GM20431 (cell line): Measurements from ENCODE around the gene ACBD3.
"Not testable (repeated sequence)": the region's sequence is repeated elsewhere in the genome, so short reads cannot be mapped to it uniquely, and the experiment has no call there.

Experiments used
- in situ Hi-C: fragments of 300-500 bp; cut with MseI, MboI; formaldehyde crosslinking; loops from one replicate; pipeline ENCODE4 v1.15.0; 2020; ENCODE audit warnings: low sequenced_read_pairs; ENCODE audit not compliant: unreplicated experiment

Gene ACBD3

GRCh38 chr1:226202666-226203065 is 16.1 kb upstream of the ACBD3 start:
- in situ Hi-C loops = not testable (repeated sequence)

- in situ Hi-C loops = no loop called here
Observed at GRCh38 chr1:226202246-226202645, 15.7 kb upstream of the ACBD3 start.

GRCh38 chr1:226201029-226201593 is 14.6 kb upstream of the ACBD3 start:
- in situ Hi-C loops = no loop called here

GRCh38 chr1:226199971-226200370 is 13.4 kb upstream of the ACBD3 start:
- in situ Hi-C loops = loop anchor here (10.0 kb wide), 1 partner anchor 75 kb away; no protein-coding TSS in a partner anchor

GRCh38 chr1:226195144-226195543 is 8.6 kb upstream of the ACBD3 start:
- in situ Hi-C loops = loop anchor here (10.0 kb wide), 1 partner anchor 70 kb away; no protein-coding TSS in a partner anchor

- in situ Hi-C loops = no loop called here
Observed at GRCh38 chr1:226187380-226187779, 839 bp upstream of the ACBD3 start.

GRCh38 chr1:226187019-226187322 is 430 bp upstream of the ACBD3 start:
- in situ Hi-C loops = no loop called here

- in situ Hi-C loops = no loop called here
Observed at GRCh38 chr1:226185141-226186036, 1.2 kb downstream of the ACBD3 start.

- in situ Hi-C loops = no loop called here
Observed at GRCh38 chr1:226181996-226182714, 4.4 kb downstream of the ACBD3 start.

GRCh38 chr1:226176870-226177269 is 9.7 kb downstream of the ACBD3 start:
- in situ Hi-C loops = no loop called here

- in situ Hi-C loops = no loop called here
Observed at GRCh38 chr1:226172589-226172988, 14.0 kb downstream of the ACBD3 start.

- in situ Hi-C loops = no loop called here
Observed at GRCh38 chr1:226166341-226166740, 20.2 kb downstream of the ACBD3 start.

- in situ Hi-C loops = no loop called here
Observed at GRCh38 chr1:226164154-226164553, 22.4 kb downstream of the ACBD3 start.

GRCh38 chr1:226162898-226163297 is 23.6 kb downstream of the ACBD3 start:
- in situ Hi-C loops = no loop called here

- in situ Hi-C loops = no loop called here
Observed at GRCh38 chr1:226158983-226159382, 27.6 kb downstream of the ACBD3 start.

- in situ Hi-C loops = no loop called here
Observed at GRCh38 chr1:226158457-226158856, 28.1 kb downstream of the ACBD3 start.

GRCh38 chr1:226157761-226158316 is 28.7 kb downstream of the ACBD3 start:
- in situ Hi-C loops = no loop called here

- in situ Hi-C loops = no loop called here
Observed at GRCh38 chr1:226154593-226154992, 31.9 kb downstream of the ACBD3 start.

GRCh38 chr1:226149806-226150205 is 36.7 kb downstream of the ACBD3 start:
- in situ Hi-C loops = no loop called here

- in situ Hi-C loops = no loop called here
Observed at GRCh38 chr1:226148121-226148648, 38.4 kb downstream of the ACBD3 start.
